ENCODE results near the gene SLC16A5. TPM values are rescaled to one million over a fixed set of nuclear protein-coding genes. Genes with fewer than 3 reads are reported as not detected.

SLC16A5 gene
- total and polyA plus RNA-seq, 10 of the 15 experiments (the other 5 are each of a cell fraction or from before 2014, with no cell fraction given), result 0.03 to 3.1 (median 0.96) TPM

DNA sequence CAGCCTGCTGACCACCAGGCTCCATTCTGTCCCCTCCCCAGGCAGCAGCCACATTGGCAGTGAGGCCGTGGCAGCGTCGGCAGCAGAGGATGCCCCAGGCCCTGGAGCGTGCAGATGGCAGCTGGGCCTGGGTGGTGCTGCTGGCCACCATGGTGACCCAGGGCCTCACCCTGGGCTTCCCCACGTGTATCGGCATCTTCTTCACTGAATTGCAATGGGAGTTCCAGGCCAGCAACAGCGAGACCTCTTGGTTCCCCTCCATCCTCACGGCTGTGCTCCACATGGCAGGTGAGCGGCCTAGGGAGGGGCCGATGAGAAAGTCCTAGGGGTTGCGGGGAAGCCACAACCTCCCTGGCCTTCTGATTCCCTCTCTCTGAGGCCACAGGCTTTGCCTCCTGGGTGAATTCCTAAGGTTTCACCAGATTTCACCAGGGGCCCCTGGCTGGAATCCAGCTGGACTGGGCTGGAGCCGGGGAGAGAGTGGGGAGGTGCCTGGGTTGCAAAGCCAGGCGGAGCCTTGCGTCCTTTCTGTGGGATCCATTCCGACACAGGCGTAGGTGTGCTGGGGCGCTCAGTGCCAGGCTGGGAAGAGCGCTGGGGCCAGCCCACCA, 5.9 kb downstream of the SLC16A5 start (continued):
- TF ChIP-seq, protein P1, sequence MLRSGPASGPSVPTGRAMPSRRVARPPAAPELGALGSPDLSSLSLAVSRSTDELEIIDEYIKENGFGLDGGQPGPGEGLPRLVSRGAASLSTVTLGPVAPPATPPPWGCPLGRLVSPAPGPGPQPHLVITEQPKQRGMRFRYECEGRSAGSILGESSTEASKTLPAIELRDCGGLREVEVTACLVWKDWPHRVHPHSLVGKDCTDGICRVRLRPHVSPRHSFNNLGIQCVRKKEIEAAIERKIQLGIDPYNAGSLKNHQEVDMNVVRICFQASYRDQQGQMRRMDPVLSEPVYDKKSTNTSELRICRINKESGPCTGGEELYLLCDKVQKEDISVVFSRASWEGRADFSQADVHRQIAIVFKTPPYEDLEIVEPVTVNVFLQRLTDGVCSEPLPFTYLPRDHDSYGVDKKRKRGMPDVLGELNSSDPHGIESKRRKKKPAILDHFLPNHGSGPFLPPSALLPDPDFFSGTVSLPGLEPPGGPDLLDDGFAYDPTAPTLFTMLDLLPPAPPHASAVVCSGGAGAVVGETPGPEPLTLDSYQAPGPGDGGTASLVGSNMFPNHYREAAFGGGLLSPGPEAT (IDR thresholded peaks at IDR 0.05; ENCODE audit: low read depth), result no peak
- TF ChIP-seq, protein P2, sequence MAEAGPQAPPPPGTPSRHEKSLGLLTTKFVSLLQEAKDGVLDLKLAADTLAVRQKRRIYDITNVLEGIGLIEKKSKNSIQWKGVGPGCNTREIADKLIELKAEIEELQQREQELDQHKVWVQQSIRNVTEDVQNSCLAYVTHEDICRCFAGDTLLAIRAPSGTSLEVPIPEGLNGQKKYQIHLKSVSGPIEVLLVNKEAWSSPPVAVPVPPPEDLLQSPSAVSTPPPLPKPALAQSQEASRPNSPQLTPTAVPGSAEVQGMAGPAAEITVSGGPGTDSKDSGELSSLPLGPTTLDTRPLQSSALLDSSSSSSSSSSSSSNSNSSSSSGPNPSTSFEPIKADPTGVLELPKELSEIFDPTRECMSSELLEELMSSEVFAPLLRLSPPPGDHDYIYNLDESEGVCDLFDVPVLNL (IDR thresholded peaks at IDR 0.05; ENCODE audit: low read depth, low read length), result no peak
- TF ChIP-seq BACH1 (IDR thresholded peaks at IDR 0.05; ENCODE audit: borderline replicate concordance), result no peak

DNA sequence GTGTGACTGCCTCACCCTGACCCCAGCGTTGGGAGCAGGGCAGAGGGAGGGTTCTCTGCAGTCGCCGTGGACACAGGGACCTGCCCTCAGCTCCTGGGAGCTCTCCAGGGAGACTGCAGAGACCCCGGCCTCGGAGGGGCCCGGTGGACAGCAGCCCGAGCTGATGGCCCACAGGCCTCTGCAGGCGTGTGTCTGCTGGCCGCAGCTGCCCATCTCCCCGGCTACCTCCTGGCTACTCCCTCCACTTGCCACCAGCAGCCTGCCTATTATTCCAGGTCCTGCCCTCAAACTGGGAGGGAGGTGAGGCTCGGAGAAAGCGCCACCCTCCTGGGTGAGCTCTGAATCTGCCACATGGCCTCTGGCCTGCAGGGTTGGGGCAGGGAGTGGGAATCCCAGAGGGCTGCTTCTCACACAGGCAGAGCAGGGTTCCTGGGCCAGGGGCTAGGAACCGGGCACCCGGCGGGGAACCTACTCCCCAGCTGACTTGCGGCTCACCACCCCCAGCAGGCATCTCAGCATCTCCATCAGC, 7.2 kb downstream of the SLC16A5 start:
- RAD21 ChIA-PET (ENCODE audit: unreplicated experiment), result no interaction called here
- H3K4me1 ChIP-seq (ENCODE audit: control insufficient read depth, insufficient read depth, low read length), result no peaks in the 10 kb centered on the region; the same call in 1 of the 2 replicates
- CTCF ChIA-PET, result interaction anchor here (1.6 kb wide), 1 partner anchor 9 kb away, joined by 4 read pairs; no protein-coding TSS in a partner anchor
- H3K9ac ChIP-seq (ENCODE audit: control insufficient read depth, insufficient read depth, low read length), result no peak overlapping the region
- SMC1A ChIA-PET (ENCODE audit: uncharacterized antibody, unreplicated experiment), result no interaction called here
- intact Hi-C loops (cut with micrococcal nuclease; ENCODE audit: unreplicated experiment), result no loop called here
- no TSS peak for BruUV-seq (replicated peaks)
- DNase-seq (ENCODE audit: low read depth, low spot score), result no peak
- TF ChIP-seq NR2C1 (IDR thresholded peaks at IDR 0.05) (no peak), TARDBP (IDR thresholded peaks at IDR 0.05; ENCODE audit: borderline replicate concordance) (no peak), CHD4 (IDR thresholded peaks at IDR 0.05) (no peak), NFYB (IDR thresholded peaks at IDR 0.05; ENCODE audit: insufficient read depth, low read depth, low read length) (no peak), ZSCAN29 (IDR thresholded peaks at IDR 0.05) (no peak), IKZF2 (IDR thresholded peaks at IDR 0.05) (no peak), SRF (IDR thresholded peaks at IDR 0.05; ENCODE audit: low read depth in 2 of 2, low read length in 2 of 2) (no peak), FOXM1 (IDR thresholded peaks at IDR 0.05; ENCODE audit: low read depth, low read length) (no peak), SIN3A (IDR thresholded peaks at IDR 0.05; ENCODE audit: low read depth, low read length) (no peak), SIX5 (IDR thresholded peaks at IDR 0.05; ENCODE audit: low read depth, low read length, severe bottlenecking) (no peak)
- TF ChIP-seq, protein P3, sequence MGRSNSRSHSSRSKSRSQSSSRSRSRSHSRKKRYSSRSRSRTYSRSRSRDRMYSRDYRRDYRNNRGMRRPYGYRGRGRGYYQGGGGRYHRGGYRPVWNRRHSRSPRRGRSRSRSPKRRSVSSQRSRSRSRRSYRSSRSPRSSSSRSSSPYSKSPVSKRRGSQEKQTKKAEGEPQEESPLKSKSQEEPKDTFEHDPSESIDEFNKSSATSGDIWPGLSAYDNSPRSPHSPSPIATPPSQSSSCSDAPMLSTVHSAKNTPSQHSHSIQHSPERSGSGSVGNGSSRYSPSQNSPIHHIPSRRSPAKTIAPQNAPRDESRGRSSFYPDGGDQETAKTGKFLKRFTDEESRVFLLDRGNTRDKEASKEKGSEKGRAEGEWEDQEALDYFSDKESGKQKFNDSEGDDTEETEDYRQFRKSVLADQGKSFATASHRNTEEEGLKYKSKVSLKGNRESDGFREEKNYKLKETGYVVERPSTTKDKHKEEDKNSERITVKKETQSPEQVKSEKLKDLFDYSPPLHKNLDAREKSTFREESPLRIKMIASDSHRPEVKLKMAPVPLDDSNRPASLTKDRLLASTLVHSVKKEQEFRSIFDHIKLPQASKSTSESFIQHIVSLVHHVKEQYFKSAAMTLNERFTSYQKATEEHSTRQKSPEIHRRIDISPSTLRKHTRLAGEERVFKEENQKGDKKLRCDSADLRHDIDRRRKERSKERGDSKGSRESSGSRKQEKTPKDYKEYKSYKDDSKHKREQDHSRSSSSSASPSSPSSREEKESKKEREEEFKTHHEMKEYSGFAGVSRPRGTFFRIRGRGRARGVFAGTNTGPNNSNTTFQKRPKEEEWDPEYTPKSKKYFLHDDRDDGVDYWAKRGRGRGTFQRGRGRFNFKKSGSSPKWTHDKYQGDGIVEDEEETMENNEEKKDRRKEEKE (IDR thresholded peaks at IDR 0.05), result no peak
- TF ChIP-seq, protein P4, sequence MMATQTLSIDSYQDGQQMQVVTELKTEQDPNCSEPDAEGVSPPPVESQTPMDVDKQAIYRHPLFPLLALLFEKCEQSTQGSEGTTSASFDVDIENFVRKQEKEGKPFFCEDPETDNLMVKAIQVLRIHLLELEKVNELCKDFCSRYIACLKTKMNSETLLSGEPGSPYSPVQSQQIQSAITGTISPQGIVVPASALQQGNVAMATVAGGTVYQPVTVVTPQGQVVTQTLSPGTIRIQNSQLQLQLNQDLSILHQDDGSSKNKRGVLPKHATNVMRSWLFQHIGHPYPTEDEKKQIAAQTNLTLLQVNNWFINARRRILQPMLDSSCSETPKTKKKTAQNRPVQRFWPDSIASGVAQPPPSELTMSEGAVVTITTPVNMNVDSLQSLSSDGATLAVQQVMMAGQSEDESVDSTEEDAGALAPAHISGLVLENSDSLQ (IDR thresholded peaks at IDR 0.05), result no peak
- no peak for FAIRE-seq
- H2AFZ ChIP-seq (ENCODE audit: control insufficient read depth, low read depth, low read length), result no peak overlapping the region
- no peaks in the 10 kb centered on the region for H3K9me3 ChIP-seq (replicated peaks; ENCODE audit: control insufficient read depth, insufficient read depth, low read length)
- in situ Hi-C loops (cut with MboI), result no loop called here
- ATAC-seq, result no peak
- 65% methylated on average over 16 of the region's 16 CpGs for WGBS (ENCODE audit: insufficient coverage, insufficient replicate concordance, low lambda C conversion rate, missing lambda C conversion rate)
- no peaks in the 10 kb centered on the region for H3K79me2 ChIP-seq (ENCODE audit: control insufficient read depth, insufficient read depth, low read length)
- no peaks in the 10 kb centered on the region for H4K20me1 ChIP-seq (ENCODE audit: control insufficient read depth, insufficient read depth)
- POLR2A ChIA-PET, result interaction anchor here (1.4 kb wide), 1 partner anchor 14 kb away, joined by 3 read pairs; no protein-coding TSS in a partner anchor
- no peak overlapping the region for H3K4me3 ChIP-seq
- no peaks in the 10 kb centered on the region for H3K27me3 ChIP-seq (replicated peaks in 1 of 2; ENCODE audit: control insufficient read depth in 2 of 2, insufficient read depth in 2 of 2, low read length in 1 of 2)
- no peak overlapping the region for H3K27ac ChIP-seq (ENCODE audit: control insufficient read depth, insufficient read depth)
- H3K36me3 ChIP-seq (ENCODE audit: control insufficient read depth in 2 of 2, insufficient read depth in 2 of 2, low read length in 1 of 2), result no peaks in the 10 kb centered on the region
- H3K4me2 ChIP-seq (ENCODE audit: control insufficient read depth, insufficient read depth), result no peak overlapping the region
